Activated gamma-delta T cell treated with Interleukin-2 at 50 U/mL for 16 hours (primary cell): Measurements from ENCODE around the gene ZNHIT2.
A peak's percentile ranks its signal among the peaks of the same experiment; 100 is the strongest.

Experiments
- DNase-seq: peaks from one replicate; pipeline ENCODE4 v3.0.0-alpha.2; 2020

ZNHIT2 gene

GRCh38 chr11:65134240-65134951, 16.9 kb upstream of the ZNHIT2 start, which contains the start of gene SYVN1:
Gene SYVN1 (minus strand): TSS chr11:65134519. CDS start chr11:65133601, 918 bp downstream.
- peak; percentile 92 for DNase-seq

GRCh38 chr11:65133724-65134123, 16.2 kb upstream of the ZNHIT2 start:
- no peak for DNase-seq

- DNase-seq: no peak
These were observed 15.6 kb upstream of the ZNHIT2 start for GRCh38 chr11:65132988-65133700.

- DNase-seq: no peak
These were observed 14.9 kb upstream of the ZNHIT2 start for GRCh38 chr11:65132238-65132987.

- DNase-seq: no peak
These were observed 14.4 kb upstream of the ZNHIT2 start for GRCh38 chr11:65131895-65132237.

GRCh38 chr11:65131417-65131776, 13.9 kb upstream of the ZNHIT2 start:
- no peak for DNase-seq

GRCh38 chr11:65130631-65131416, 13.3 kb upstream of the ZNHIT2 start:
- no peak for DNase-seq

GRCh38 chr11:65129649-65130441, 12.3 kb upstream of the ZNHIT2 start:
- DNase-seq: no peak

- DNase-seq: no peak
These were observed 11.0 kb upstream of the ZNHIT2 start for GRCh38 chr11:65128182-65129145.

- DNase-seq: no peak
These were observed 10.1 kb upstream of the ZNHIT2 start for GRCh38 chr11:65127473-65128181.

GRCh38 chr11:65126624-65127274, 9.2 kb upstream of the ZNHIT2 start:
- DNase-seq: no peak

GRCh38 chr11:65125197-65126056, 7.9 kb upstream of the ZNHIT2 start:
- no peak for DNase-seq

GRCh38 chr11:65124480-65125196, 7.1 kb upstream of the ZNHIT2 start:
- DNase-seq: no peak

- DNase-seq: peak; percentile 99
These were observed 4.6 kb upstream of the ZNHIT2 start, which contains the start of the genes FAU and MRPL49 for GRCh38 chr11:65121865-65122696. Gene FAU (minus strand): TSS chr11:65122134. CDS start chr11:65121813, 321 bp downstream. Gene MRPL49 (plus strand): TSS chr11:65122321. CDS start chr11:65122347, 26 bp downstream.

GRCh38 chr11:65121447-65121864, 4.0 kb upstream of the ZNHIT2 start:
- DNase-seq: no peak

- no peak for DNase-seq
These were observed 3.3 kb upstream of the ZNHIT2 start for GRCh38 chr11:65120831-65121230.

- no peak for DNase-seq
These were observed 2.1 kb upstream of the ZNHIT2 start for GRCh38 chr11:65119670-65119995.
